ENCODE data around the gene RGS7.
"Not testable (repeated sequence)": the region's sequence is repeated elsewhere in the genome, so short reads cannot be mapped to it uniquely, and the experiment has no call there.

RGS7 gene

DNA sequence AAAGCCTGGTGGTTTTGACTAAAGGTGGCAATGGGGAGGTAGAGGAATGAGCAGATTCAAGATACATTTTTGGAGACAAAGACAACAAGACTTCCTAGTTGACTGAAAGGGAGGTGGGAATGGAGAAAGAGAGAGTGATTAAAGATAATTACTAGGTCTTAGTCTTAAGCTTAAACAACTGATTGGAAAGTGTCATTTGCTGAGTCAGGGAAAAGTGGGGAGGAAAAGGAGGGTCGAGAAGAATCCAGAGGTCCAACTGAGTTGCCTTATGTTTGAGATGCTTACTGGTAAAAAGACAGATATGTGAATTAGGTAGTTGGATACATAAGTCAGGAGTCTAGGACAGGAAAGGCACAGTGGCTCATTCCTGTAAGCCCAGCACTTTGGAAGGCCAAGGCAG lies 179.3 kb downstream of the RGS7 start:
- ChIA-PET CTCF (no interaction called here), POLR2A (no interaction called here)
- TF ChIP-seq, protein P1, sequence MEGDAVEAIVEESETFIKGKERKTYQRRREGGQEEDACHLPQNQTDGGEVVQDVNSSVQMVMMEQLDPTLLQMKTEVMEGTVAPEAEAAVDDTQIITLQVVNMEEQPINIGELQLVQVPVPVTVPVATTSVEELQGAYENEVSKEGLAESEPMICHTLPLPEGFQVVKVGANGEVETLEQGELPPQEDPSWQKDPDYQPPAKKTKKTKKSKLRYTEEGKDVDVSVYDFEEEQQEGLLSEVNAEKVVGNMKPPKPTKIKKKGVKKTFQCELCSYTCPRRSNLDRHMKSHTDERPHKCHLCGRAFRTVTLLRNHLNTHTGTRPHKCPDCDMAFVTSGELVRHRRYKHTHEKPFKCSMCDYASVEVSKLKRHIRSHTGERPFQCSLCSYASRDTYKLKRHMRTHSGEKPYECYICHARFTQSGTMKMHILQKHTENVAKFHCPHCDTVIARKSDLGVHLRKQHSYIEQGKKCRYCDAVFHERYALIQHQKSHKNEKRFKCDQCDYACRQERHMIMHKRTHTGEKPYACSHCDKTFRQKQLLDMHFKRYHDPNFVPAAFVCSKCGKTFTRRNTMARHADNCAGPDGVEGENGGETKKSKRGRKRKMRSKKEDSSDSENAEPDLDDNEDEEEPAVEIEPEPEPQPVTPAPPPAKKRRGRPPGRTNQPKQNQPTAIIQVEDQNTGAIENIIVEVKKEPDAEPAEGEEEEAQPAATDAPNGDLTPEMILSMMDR (IDR thresholded peaks at IDR 0.05; ENCODE audit: insufficient read depth, low read length, missing control alignments), result no peak

DNA sequence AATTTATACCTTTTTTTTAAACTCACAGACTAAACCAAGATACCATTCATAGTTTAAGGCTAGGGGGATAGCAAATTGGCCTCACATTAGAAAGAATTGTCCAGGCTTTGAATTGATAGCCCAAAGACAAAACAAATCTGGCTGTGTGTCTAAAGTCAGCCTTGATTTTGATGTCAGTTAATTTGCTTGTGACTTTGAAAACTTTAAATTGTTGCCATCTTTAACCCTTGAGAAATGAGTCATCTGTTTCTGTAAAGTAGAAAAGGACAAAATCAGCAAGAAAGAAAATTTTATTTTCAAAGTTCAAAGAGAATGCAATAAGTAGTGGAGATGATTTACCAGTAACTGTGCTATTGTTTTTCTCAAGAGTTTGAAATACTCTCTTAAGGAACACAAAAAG lies 184.5 kb downstream of the RGS7 start:
- H3K4me3 ChIP-seq (ENCODE audit: low read depth, low read length), result no peak overlapping the region
- TF ChIP-seq, protein P1 (IDR thresholded peaks at IDR 0.05; ENCODE audit: insufficient read depth, low read length, missing control alignments), result no peak
- CTCF ChIA-PET, result no interaction called here
- POLR2A ChIA-PET, result no interaction called here
- DNase-seq (ENCODE audit: low read depth, low spot score), result no peak

More for the DNA sequence above, 179.3 kb downstream of the RGS7 start:
- DNase-seq (ENCODE audit: low read depth, low spot score), result no peak
- no peak overlapping the region for H3K4me3 ChIP-seq (ENCODE audit: low read depth, low read length)

DNA sequence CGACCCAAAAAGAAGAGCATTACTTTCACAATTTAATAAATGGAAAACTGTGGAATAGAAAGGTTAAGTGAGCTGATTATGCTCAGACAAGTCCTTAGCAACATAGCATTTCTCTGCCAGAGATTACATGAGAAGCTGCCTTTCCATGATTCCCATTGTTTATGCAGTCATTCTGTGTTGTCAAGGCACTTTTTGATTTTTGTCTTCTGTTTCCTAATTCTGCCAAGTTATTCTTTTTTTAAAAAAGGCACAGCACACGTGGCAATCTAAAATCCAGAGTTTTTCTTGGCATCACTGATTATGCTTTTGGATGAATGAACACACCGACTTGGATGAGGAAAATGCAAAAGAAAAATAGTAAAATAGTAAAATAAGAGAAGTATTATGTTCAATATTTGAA lies 185.0 kb downstream of the RGS7 start:
- CTCF ChIA-PET, result no interaction called here
- DNase-seq (ENCODE audit: low read depth, low spot score), result no peak
- POLR2A ChIA-PET, result no interaction called here
- no peak overlapping the region for H3K4me3 ChIP-seq (ENCODE audit: low read depth, low read length)
- TF ChIP-seq, protein P1 (IDR thresholded peaks at IDR 0.05; ENCODE audit: insufficient read depth, low read length, missing control alignments), result no peak

DNA sequence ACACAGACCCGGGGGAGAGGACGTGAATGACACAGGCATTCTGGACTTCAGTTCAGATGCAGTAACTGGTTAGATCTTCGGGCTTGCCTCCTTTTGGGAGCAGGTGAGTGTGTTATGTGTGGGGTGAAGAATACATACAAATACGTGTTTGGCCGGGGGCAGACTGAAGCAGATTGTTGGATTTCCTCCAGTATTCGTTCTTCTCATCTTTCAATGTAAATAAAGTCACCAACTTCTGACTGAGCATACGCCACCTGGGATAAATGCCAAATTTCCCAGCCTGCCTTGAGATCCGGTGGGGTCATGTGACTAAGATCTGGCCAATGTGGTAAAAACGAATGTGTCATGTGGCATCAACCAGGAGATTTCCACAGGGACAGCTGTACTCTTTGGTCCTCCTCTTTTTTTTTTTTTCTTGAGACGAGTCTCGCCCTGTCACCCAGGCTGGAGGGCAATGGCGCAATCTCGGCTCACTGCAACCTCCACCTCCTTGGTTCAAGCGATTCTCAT lies 189.8 kb downstream of the RGS7 start:
- ChIA-PET POLR2A (no interaction called here), CTCF (no interaction called here)
- TF ChIP-seq, protein P1 (IDR thresholded peaks at IDR 0.05; ENCODE audit: insufficient read depth, low read length, missing control alignments), result no peak
- DNase-seq (ENCODE audit: low read depth, low spot score), result no peak
- H3K4me3 ChIP-seq (ENCODE audit: low read depth, low read length), result no peak overlapping the region

DNA sequence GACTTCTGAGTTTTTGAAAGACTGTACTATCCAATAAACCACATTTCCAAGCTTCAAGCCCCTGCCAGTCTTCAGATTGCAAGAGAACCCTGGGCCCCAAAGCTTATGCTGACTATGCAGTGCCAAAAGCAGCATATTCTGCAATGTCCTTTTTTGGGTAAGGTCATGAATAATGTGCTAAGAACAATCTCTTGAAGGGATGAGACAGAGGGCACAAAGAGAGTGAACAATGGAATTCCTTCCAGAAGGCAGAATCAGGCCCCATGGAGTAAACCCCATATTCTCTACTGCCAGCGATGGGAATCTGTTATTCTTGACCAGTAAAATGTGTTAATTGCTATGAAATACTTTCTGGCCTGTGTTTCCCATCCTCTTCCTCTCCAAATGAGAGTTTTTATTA lies 190.4 kb downstream of the RGS7 start:
- TF ChIP-seq, protein P1 (IDR thresholded peaks at IDR 0.05; ENCODE audit: insufficient read depth, low read length, missing control alignments), result no peak
- DNase-seq (ENCODE audit: low read depth, low spot score), result no peak
- ChIA-PET CTCF (no interaction called here), POLR2A (no interaction called here)
- H3K4me3 ChIP-seq (ENCODE audit: low read depth, low read length), result no peak overlapping the region

DNA sequence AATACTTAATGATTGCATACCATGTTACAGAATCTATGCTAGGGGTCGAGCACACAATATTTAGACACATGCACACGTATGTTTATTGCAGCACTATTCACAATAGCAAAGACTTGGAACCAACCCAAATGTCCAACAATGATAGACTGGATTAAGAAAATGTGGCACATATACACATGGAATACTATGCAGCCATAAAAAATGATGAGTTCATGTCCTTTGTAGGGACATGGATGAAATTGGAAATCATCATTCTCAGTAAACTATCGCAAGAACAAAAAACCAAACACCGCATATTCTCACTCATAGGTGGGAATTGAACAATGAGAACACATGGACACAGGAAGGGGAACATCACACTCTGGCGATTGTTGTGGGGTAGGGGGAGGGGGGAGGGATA lies 191.7 kb downstream of the RGS7 start:
- POLR2A ChIA-PET; CTCF ChIA-PET; H3K4me3 ChIP-seq (ENCODE audit: low read depth, low read length); DNase-seq (ENCODE audit: low read depth, low spot score): not testable (repeated sequence)

DNA sequence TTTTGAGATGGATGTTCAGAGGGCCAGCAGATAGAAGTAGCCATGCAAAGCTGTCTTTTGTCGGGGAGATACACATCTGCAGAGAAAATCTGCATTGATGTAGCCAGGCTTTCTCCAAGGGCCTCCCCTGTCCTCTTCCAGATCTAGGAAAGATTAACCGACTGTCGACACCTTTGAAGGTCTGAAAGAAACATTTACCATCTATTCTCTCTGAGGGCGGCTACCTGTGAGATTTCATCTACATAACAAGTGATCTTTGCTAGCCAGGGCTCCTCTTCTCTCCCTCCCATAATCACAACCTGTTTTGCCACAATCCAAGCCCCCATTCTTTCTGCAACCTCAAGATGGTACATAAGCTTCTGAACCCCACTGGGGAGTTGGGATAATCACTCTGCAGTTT lies 193.6 kb downstream of the RGS7 start:
- POLR2A ChIA-PET, result no interaction called here

More for the DNA sequence above, 193.6 kb downstream of the RGS7 start:
- no peak for DNase-seq (ENCODE audit: low read depth, low spot score)
- no peak overlapping the region for H3K4me3 ChIP-seq (ENCODE audit: low read depth, low read length)
- TF ChIP-seq, protein P1 (IDR thresholded peaks at IDR 0.05; ENCODE audit: insufficient read depth, low read length, missing control alignments), result no peak
- CTCF ChIA-PET, result no interaction called here

Data from AG04449 (cell line).